Right ventricle myocardium inferior (tissue), 1 donor: ENCODE measurements around the gene CDH24. TPM values are rescaled to one million over a fixed set of nuclear protein-coding genes. Genes with fewer than 3 reads are reported as not detected.
A peak's percentile ranks its signal among the peaks of the same experiment; 100 is the strongest.

Source experiments
- ATAC-seq: fragments of 200-7000 bp; cut with Tn5 transposase; one replicate; pipeline ENCODE4 v1.9.1; 2020; ENCODE audit warnings: mild to moderate bottlenecking, moderate library complexity
- DNase-seq: peaks from one replicate; pipeline ENCODE4 v3.0.0; 2021; ENCODE audit errors: missing footprints
- intact Hi-C: fragments of 100-400 bp; cut with DNase I; formaldehyde crosslinking; loops from one replicate; pipeline ENCODE4 v1.11.0; 2022
- long read RNA-seq: library from polyadenylated mRNA; unstranded; transcript quantifications from one replicate; pipeline ENCODE4 v2.0.0, GENCODE V29; 2021
- total RNA-seq: library from RNA; stranded (reverse); fragmentation: NEBNext Ultra II Directional; extraction: Animal tissue kit (Norgen Biotek cat#: 25700); gene quantifications from one replicate; pipeline ENCODE4 v1.2.1, GENCODE V29; 2021
- donor health status: DM: no; HTN: yes; CAD: no; lungs with severe emphysema.

Gene CDH24
- total RNA-seq = 2.5 TPM
- long read RNA-seq, partial matches to known transcripts = 1 of 1 reads
- long read RNA-seq, other reads (novel, unspliced or antisense) = 0 of 1 reads

DNA sequence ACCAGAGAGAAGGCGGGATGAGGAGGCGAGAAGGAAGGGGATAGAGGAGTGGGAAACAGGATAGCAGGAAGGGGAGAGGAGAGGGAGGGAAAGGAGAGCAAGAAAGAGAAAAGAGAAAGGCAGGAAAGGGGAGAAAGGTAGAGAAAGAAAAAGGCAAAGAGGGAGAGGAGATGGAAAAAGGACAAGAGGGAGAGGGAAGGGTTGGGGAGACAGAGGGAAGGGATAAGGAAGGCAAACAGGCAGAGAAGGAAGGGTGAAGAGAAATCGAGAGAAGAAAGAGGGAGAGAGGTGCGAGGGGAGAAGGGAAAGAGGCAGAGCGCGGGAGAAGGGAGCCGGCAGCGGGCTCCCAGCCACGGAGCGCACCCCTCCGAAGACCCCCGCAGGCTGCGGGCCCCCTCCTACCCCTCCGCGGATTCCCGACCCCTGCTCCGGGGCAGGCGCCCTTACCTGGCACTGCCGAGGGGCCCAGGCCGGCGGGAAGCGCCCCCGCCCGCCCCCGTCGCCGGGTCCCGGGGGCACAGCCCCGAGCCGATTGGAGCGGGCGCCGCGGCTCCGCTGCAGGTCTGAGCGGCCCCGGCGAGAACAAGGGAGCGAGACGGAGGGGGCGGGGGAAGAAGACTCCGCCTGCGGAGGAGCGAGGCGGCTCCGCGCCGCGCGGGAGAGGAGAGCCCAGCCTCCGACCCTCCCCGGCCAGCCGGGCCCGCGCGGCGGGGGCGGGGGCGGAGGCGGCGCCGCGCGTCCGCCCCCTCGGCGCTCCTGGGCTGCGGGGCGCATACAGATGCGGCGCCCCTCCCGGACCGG lies at the start of gene CDH24:
Gene CDH24 (minus strand): TSS at position 565 of the 801 bp plus-strand sequence. CDS start 1,787 bp downstream, outside the sequence.
- peak; percentile 83 for DNase-seq
- peak; percentile 74 for ATAC-seq
- intact Hi-C loops = loop anchor here (5.0 to 10.0 kb wide), 2 partner anchors 130 to 502 kb away; partner anchors contain the start of gene PRMT5

DNA sequence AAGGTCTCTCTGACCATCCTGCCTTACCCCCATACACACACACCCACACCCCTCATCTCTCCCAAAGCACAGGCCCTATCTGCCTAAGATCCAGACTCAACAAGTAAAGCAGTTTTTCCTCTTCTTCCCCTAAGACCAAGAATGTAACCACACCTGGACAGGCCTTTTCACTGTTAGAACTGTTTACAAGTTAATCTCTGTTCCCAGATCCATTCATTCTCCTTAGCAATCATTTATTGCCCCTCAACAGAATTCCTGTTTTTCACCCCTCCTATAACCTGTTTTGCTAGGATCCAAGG lies 49.4 kb upstream of the CDH24 start:
- ATAC-seq = no peak
- no peak for DNase-seq
- intact Hi-C loops = no loop called here

DNA sequence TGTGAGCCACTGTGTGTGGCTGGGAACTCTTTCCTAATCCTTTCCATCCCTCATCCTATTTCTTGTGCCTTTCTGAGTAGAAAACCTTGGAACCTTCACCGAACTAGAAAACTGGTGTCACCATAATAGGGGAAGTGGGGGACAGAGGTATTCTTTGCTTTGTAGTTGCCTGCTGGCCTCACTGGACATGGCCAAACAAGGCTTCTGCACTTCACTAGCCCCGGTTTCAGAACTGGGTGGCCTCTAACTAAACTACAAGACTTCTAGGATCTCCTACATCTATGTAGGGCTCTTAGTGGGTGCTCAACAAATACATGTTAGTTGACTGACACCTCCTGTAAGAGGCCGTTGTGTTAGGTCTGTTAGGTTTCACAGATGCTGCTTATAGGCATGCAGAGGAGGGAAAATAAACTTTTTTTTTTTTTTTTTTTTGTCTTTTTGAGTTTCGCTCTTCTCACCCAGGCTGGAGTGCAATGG lies 48.1 kb upstream of the CDH24 start:
- no peak for ATAC-seq
- no peak for DNase-seq
- intact Hi-C loops = no loop called here

GRCh38 chr14:23104591-23105347 lies 47.4 kb upstream of the CDH24 start, which contains the start of gene CIROP:
CIROP (minus strand) TSS chr14:23104989; CDS start chr14:23104920, 69 bp downstream.
- ATAC-seq (no peak), DNase-seq (no peak)
- intact Hi-C loops = loop anchor here (5.0 kb wide), 1 partner anchor 42 kb away; no protein-coding TSS in a partner anchor

GRCh38 chr14:23104070-23104590 lies 46.8 kb upstream of the CDH24 start:
- DNase-seq (no peak), ATAC-seq (no peak)
- intact Hi-C loops = loop anchor here (5.0 kb wide), 1 partner anchor 42 kb away; no protein-coding TSS in a partner anchor

GRCh38 chr14:23103581-23103980 lies 46.3 kb upstream of the CDH24 start:
- no peak for ATAC-seq
- intact Hi-C loops = loop anchor here (5.0 kb wide), 1 partner anchor 41 kb away; no protein-coding TSS in a partner anchor

GRCh38 chr14:23102801-23103200 lies 45.5 kb upstream of the CDH24 start:
- ATAC-seq (no peak), DNase-seq (no peak)
- intact Hi-C loops = loop anchor here (5.0 kb wide), 1 partner anchor 40 kb away; no protein-coding TSS in a partner anchor

More at GRCh38 chr14:23103581-23103980, 46.3 kb upstream of the CDH24 start:
- DNase-seq = no peak

GRCh38 chr14:23101986-23102625 lies 44.8 kb upstream of the CDH24 start:
- intact Hi-C loops = loop anchor here (5.0 kb wide), 1 partner anchor 40 kb away; no protein-coding TSS in a partner anchor
- no peak for DNase-seq
- no peak for ATAC-seq

GRCh38 chr14:23101213-23101970 lies 44.1 kb upstream of the CDH24 start:
- intact Hi-C loops = loop anchor here (5.0 kb wide), 1 partner anchor 39 kb away; no protein-coding TSS in a partner anchor
- ATAC-seq = no peak
- no peak for DNase-seq

DNA sequence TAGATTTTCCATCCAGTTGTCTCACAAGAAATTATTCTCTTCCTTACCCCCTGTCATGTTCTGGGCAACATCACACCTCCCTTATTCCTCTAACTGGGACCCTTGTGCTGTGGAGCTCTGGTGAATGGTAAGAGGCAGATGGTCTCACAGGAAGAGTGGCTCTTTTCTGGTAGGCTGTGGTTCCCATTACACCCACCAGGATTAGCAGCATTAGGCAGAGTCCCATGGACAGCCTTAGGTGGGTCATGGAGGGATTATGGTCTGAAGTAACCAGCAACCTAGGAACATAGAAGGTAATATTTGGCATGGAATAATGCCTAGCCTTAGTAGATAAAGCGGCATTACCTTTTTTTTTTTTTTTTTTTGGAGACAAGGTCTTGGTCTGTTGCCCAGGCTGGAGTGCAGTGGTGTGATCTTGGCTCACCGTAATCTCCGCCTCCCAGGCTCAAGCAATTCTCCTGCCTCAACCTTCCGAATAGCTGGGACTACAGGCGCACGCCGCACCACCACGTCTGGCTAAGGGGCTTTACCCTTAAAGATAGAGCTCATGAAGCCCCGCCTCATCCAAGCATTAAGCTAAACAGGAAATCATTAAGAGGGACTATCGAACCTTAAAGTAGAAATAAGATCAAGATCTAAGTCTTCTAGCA lies 42.0 kb upstream of the CDH24 start:
- ATAC-seq (no peak), DNase-seq (no peak)
- intact Hi-C loops = no loop called here

DNA sequence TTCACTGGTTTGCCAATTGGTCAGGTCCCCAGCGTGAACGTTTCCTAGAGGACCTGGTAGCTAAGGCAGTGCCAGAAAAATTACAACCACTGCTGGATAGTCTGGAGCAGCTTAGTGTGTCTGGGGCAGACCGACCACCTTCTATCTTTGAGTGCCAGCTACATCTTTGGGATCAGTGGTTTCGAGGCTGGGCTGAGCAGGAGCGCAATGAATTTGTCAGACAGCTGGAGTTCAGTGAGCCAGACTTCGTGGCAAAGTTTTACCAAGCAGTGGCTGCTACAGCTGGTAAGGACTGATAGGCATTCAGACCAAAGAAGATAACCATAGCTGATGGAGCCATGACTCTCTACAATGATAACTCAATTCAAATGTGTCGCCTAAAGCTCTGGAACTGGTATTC lies 40.5 kb upstream of the CDH24 start:
- ATAC-seq = no peak
- no peak for DNase-seq
- intact Hi-C loops = no loop called here

DNA sequence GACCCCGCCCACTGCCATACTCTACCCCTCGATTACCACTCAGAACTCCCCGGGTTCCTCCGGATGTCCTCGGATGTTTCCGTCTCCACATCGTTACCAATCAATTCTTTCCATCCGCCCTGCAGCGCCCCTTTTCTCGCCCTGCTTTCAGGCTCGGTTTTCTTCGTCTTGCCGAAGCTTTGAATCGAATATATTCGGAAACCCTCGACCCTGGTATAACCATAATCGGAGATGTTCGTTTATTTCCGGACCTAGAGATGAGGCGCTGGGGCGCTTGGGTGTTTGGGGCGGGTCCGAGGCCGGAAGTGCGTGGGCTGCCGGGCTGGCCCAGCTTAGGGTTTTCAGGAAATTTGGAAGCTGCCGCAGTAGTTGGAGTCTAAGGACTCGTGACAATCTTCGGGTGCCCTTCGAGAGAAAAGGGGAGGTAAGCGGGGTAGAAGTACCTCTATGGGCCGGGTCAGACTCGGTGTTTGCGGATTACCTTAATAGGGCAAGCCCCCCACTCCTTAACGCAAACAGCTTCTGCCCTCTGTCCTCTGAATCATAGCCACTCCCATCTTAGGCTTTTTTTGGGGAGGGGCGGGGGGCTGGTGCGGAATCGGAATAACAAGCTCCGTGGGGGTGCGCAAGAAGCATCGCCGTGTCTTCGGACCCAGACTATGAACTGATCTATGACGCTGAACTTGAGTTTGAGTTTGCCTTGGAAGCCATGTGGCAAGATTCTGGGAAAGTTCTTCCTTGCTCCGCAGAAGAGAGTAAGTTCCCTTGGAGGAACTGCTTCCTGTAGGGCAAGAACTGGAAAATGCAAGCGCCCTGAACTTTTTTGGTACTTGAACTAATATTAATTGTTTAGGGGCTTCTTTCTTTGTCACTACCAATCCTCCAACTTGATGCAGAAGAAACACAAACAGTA lies 38.1 kb upstream of the CDH24 start, which contains the start of gene C14orf119:
Gene C14orf119 (plus strand): TSS at position 310 of the 913 bp plus-strand sequence. CDS start 2,154 bp downstream, outside the sequence.
- ATAC-seq (peak; percentile 96), DNase-seq (no peak)
- intact Hi-C loops = loop anchor here (2.0 kb wide), 1 partner anchor 19 kb away; no protein-coding TSS in a partner anchor

GRCh38 chr14:23094666-23095195 lies 37.4 kb upstream of the CDH24 start, which contains the start of gene ACIN1:
ACIN1 (minus strand) TSS chr14:23095136; CDS start chr14:23095112, 24 bp downstream.
- ATAC-seq = peak; percentile 63
- peak; percentile 99 for DNase-seq
- intact Hi-C loops = loop anchor here (2.0 kb wide), 1 partner anchor 18 kb away; no protein-coding TSS in a partner anchor

- ATAC-seq = no peak
- intact Hi-C loops = loop anchor here (2.0 kb wide), 1 partner anchor 17 kb away; no protein-coding TSS in a partner anchor
These were observed 36.8 kb upstream of the CDH24 start for GRCh38 chr14:23093991-23094665.

DNA sequence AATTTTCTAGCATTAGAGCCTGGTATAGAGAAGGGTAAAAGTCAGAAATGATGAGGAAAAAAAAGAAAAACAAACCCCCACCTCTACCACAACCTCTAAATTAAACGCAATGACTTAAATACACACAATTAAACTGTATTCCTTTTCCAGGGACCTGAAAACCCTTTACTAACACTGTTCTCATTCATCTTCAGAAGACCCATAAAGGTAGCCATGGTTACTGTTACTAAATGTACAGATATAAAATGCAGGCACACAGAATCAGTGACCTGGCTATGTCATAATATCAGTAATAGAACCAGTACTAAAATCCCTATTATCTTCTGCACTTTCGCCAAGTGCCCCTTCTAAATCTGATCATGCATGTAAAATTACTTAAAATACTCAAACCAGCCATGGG lies 36.2 kb upstream of the CDH24 start:
- no peak for DNase-seq
- intact Hi-C loops = no loop called here
- ATAC-seq = no peak

More at GRCh38 chr14:23093991-23094665, 36.8 kb upstream of the CDH24 start:
- no peak for DNase-seq
